Myocyte (in vitro differentiated cells): ENCODE measurements around the gene ADRA1B. TPM values are rescaled to one million over a fixed set of nuclear protein-coding genes. Genes with fewer than 3 reads are reported as not detected.
"Not testable (repeated sequence)": the region's sequence is repeated elsewhere in the genome, so short reads cannot be mapped to it uniquely, and the experiment has no call there.

Experiments used
- DNase-seq: peaks from one replicate; pipeline ENCODE4 v3.0.0-alpha.2; 2012; ENCODE audit warnings: low read depth
- total RNA-seq: library from RNA; depleted of rRNA; stranded (reverse); fragments of >200 nt; gene quantifications from 2 replicates; pipeline ENCODE4 v1.2.3, GENCODE V29; 2014

ADRA1B gene
- total RNA-seq, 1 donor from 2014 or later, result 9.0 TPM

- no peak for DNase-seq
These were observed 93.3 kb downstream of the ADRA1B start for GRCh38 chr5:160009591-160009989.

GRCh38 chr5:160011471-160011870 lies 95.2 kb downstream of the ADRA1B start:
- no peak for DNase-seq

GRCh38 chr5:160014197-160014596 lies 97.9 kb downstream of the ADRA1B start:
- not testable (repeated sequence) for DNase-seq

GRCh38 chr5:160018945-160019625 lies 102.8 kb downstream of the ADRA1B start:
- DNase-seq, result no peak

GRCh38 chr5:160020266-160020770 lies 104.0 kb downstream of the ADRA1B start:
- DNase-seq, result no peak

- DNase-seq, result no peak
These were observed 104.7 kb downstream of the ADRA1B start for GRCh38 chr5:160020964-160021363.

GRCh38 chr5:160021831-160022446 lies 105.7 kb downstream of the ADRA1B start:
- DNase-seq, result peak; percentile 75

Other genes with a start within 250 kb of the ADRA1B start
- 71.2 and 72.0 TPM in 2 replicates for gene TTC1, start 92.7 kb downstream of the ADRA1B start, total RNA-seq
- gene PWWP2A, start 203.0 kb downstream of the ADRA1B start, total RNA-seq, result 21.3 and 23.3 TPM in 2 replicates